Activated CD8-positive, alpha-beta memory T cell treated with anti-CD3 and anti-CD28 coated beads, Interleukin-2, amount 50 U/mL, for 4 hours (primary cell): ENCODE measurements around the gene SELENOI.
"Not testable (repeated sequence)": the region's sequence is repeated elsewhere in the genome, so short reads cannot be mapped to it uniquely, and the experiment has no call there.

Experiments used
- DNase-seq: peaks from one replicate; pipeline ENCODE4 v3.0.0-alpha.2; 2020

Gene SELENOI

GRCh38 chr2:26327291-26328272, 18.4 kb upstream of the SELENOI start:
- DNase-seq = no peak

GRCh38 chr2:26329083-26329482, 16.9 kb upstream of the SELENOI start:
- DNase-seq = not testable (repeated sequence)

GRCh38 chr2:26330114-26330549, 15.8 kb upstream of the SELENOI start:
- DNase-seq = peak; percentile 85

GRCh38 chr2:26330604-26331003, 15.3 kb upstream of the SELENOI start:
- no peak for DNase-seq

DNA sequence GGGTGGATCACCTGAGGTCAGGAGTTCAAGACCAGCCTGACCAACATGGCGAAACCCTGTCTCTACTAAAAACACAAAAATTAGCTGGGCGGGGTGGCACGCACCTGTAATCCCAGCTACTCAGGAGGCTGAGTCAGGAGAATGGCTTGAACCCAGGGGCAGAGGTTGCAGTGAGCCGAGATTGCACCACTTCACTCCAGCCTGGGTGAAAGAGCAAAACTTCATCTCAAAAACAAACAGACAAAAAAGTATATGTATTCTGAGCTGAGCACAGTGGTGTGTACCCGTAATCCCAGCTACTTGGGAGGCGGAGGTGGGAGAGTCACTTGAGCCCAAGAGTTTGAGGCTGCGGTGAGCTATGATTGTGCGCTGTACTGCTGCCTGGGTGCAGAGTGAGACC, 14.6 kb upstream of the SELENOI start:
- not testable (repeated sequence) for DNase-seq

GRCh38 chr2:26333293-26333692, 12.7 kb upstream of the SELENOI start:
- no peak for DNase-seq

- no peak for DNase-seq
Observed at GRCh38 chr2:26335231-26335630, 10.7 kb upstream of the SELENOI start.

DNA sequence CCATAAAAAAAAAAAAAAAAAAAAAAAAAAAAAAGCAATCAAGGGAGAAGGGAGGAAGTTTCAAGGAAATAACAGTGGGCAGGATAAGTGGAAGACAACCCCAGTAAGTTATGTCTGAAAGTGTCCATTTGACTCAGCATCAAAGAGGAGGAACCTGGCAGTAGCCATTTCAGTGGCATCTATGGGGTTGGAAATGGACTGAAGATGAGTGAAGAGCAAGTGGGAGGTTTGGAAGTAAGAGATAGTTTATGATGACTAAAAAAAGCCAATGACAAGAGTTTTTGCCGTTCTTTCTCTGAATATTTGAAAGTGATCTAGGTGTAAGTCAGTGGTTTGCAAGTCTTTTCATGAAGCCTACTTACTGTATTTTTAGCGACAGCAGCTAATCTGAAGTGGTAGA, 9.2 kb upstream of the SELENOI start:
- DNase-seq = no peak

DNA sequence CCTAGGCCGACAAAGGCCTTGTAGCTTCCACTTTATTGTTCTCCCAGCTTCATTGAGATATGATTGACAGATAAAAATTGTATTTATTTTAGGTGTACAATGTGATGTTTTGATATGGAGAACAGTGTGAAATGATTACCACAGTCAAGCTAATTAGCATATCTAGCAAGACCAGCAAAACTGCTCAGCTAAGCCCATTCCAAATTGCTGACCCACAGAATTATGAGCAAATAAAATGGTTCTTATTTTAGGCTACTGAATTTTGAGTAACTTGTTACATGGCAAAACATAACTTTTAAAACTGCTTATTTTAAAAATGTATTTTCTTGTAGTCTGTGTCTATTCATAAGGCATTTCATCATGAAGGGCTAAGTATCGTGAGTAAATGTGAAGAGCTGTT, 8.6 kb upstream of the SELENOI start:
- DNase-seq = no peak

DNA sequence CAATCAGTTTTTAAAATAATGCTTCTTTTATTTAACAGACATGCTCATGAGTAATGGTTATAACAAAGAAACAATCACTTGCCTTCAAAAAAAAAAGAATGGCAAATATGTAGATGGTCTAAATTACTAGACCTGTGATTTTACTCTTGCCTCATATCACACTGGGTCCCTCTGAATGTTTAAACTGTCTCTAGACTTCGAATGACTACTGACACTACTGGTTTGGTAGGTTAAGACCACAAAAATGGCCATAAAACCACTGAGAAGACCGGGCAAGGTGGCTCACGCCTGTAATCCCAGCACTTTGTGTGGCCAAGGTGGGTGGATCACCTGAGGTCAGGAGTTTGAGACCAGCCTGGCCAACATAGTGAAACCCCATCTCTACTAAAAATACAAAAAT, 5.1 kb upstream of the SELENOI start:
- DNase-seq = no peak

- DNase-seq = peak; percentile 39
Observed at GRCh38 chr2:26344581-26345282, 1.2 kb upstream of the SELENOI start.

GRCh38 chr2:26345283-26345544, 729 bp upstream of the SELENOI start:
- no peak for DNase-seq

GRCh38 chr2:26346454-26347053, 611 bp downstream of the SELENOI start, which contains the start of gene ADGRF3:
Gene ADGRF3 (minus strand): TSS chr2:26346789. CDS start chr2:26346234, 555 bp downstream.
- peak; percentile 52 for DNase-seq

- DNase-seq = no peak
Observed at GRCh38 chr2:26347286-26347865, 1.4 kb downstream of the SELENOI start.

GRCh38 chr2:26349690-26350089, 3.7 kb downstream of the SELENOI start:
- DNase-seq = no peak

DNA sequence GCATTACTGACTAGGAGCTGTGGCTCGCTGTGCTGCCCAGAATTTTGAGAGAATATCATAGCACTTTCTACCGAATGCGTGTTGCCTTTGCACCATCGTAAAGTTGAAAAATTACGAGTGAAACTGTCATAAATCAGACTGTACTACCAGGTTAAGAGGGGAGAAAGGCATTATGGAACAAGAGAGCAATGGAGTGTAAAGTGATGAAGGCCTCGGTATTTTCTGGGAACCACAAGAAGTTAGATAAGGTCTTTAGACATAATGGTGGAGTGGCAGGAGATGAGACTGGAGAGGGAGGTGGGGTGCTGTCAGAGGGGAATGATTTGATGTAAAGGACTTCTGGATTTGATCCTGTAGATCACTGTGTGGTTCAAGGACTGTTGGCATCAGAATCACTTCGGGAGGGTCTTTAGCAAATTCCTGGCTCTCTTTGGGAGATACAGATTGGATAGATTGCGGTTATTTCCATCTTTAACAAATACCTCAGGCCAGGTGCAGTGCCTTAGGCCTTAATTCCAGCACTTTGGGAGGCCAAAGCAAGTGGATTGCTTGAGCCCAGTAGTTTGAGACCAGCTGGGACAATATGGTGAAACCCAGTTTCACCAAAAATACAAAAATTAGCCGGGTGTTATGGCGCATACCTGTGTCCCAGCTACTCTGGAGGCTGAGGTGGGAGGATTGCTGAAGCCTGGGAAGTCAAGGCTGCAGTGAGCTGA, 5.6 kb downstream of the SELENOI start:
- DNase-seq = no peak

GRCh38 chr2:26352892-26353291, 6.9 kb downstream of the SELENOI start:
- peak; percentile 22 for DNase-seq

- DNase-seq = not testable (repeated sequence)
Observed at GRCh38 chr2:26354469-26354868, 8.5 kb downstream of the SELENOI start.

GRCh38 chr2:26355038-26355995, 9.4 kb downstream of the SELENOI start:
- DNase-seq = no peak

- DNase-seq = no peak
Observed at GRCh38 chr2:26356111-26356510, 10.2 kb downstream of the SELENOI start.

DNA sequence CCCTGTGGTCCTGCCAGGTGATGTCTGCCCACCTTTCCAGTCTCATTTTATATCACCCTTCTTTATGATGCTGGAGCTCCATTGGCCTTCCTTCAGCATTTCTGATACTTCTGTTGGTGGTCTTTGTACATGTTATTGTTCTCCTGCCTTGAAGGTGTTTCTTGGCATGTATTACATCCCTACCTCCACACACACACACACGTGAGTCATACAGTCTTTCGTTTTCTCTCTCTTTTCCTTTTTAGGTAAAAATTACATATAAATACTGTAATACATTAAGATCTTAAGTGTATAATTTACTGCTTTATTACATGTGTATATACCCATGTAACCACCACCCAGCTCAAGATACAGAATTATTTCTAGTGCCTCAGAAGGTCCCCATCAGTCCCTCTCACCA, 10.8 kb downstream of the SELENOI start:
- no peak for DNase-seq
